Upper lobe of left lung (tissue), 4 donors: ENCODE results near the gene TIMM23.

Experiments used
- CTCF ChIP-seq, 6 experiments: fragments of 450-650 bp in 4 of 6; fragments of 200-600 bp in 2 of 6; sonication (generic) in 2 of 6; IDR thresholded peaks; one replicate each; pipeline ENCODE4 v1.5.1; 2016 to 2019; ENCODE audit warnings: antibody characterized with exemption in 6 of 6
- EP300 ChIP-seq, 4 donors: sonication (generic); formaldehyde crosslinking; IDR thresholded peaks; one replicate each; pipeline ENCODE4 v1.5.1; 2017; ENCODE audit warnings: antibody characterized with exemption in 4 of 4, control low read depth in 2 of 4

- TF ChIP-seq CTCF (IDR thresholded peaks at IDR 0.05) (no peak), EP300 (IDR thresholded peaks at IDR 0.05) (no peak)
Measured at GRCh38 chr10:46050941-46051623, 78.8 kb downstream of the TIMM23 start.
